Stimulated activated CD4-positive, alpha-beta T cell treated with anti-CD3 and anti-CD28 coated beads, Interleukin-15, amount 100 ng/mL, for 1 hour (primary cell): Measurements from ENCODE around the gene NADSYN1.

ENCODE experiments used
- DNase-seq, 2 donors: peaks; one replicate each; pipeline ENCODE4 v3.0.0-alpha.2; 2020; ENCODE audit warnings: low read depth in 1 of 2, low spot score in 1 of 2

NADSYN1 gene

GRCh38 chr11:71433648-71434450 is 19.2 kb upstream of the NADSYN1 start:
- DNase-seq = no peak

- DNase-seq = no peak
Measured at GRCh38 chr11:71434576-71435130, 18.4 kb upstream of the NADSYN1 start.

GRCh38 chr11:71435278-71435951 is 17.6 kb upstream of the NADSYN1 start:
- no peak for DNase-seq

- DNase-seq = no peak
Measured at GRCh38 chr11:71436861-71437260, 16.1 kb upstream of the NADSYN1 start.

- no peak for DNase-seq
Measured at GRCh38 chr11:71437399-71437798, 15.6 kb upstream of the NADSYN1 start.

GRCh38 chr11:71437879-71438278 is 15.1 kb upstream of the NADSYN1 start:
- DNase-seq = no peak

- no peak for DNase-seq
Measured at GRCh38 chr11:71438650-71439049, 14.4 kb upstream of the NADSYN1 start.

- no peak for DNase-seq
Measured at GRCh38 chr11:71440021-71440755, 12.8 kb upstream of the NADSYN1 start.

- DNase-seq = no peak
Measured at GRCh38 chr11:71441251-71441650, 11.8 kb upstream of the NADSYN1 start.

GRCh38 chr11:71442123-71442522 is 10.9 kb upstream of the NADSYN1 start:
- no peak for DNase-seq

- DNase-seq = no peak
Measured at GRCh38 chr11:71442880-71443279, 10.1 kb upstream of the NADSYN1 start.

GRCh38 chr11:71443736-71444445 is 9.1 kb upstream of the NADSYN1 start:
- DNase-seq = no peak

GRCh38 chr11:71444811-71445210 is 8.2 kb upstream of the NADSYN1 start:
- DNase-seq = no peak

GRCh38 chr11:71446150-71446549 is 6.9 kb upstream of the NADSYN1 start:
- DNase-seq = no peak

GRCh38 chr11:71446942-71447688 is 5.9 kb upstream of the NADSYN1 start:
- no peak for DNase-seq

GRCh38 chr11:71447791-71448256 is 5.2 kb upstream of the NADSYN1 start:
- peak in 1 of 2 donors; percentile 32 for DNase-seq

GRCh38 chr11:71448257-71449171 is 4.5 kb upstream of the NADSYN1 start, which contains the start of gene DHCR7:
Gene DHCR7 (minus strand): TSS chr11:71448393. CDS start chr11:71444952, 3,441 bp downstream.
- DNase-seq = peak; percentile 84 to 91

- no peak for DNase-seq
Measured at GRCh38 chr11:71449596-71449995, 3.4 kb upstream of the NADSYN1 start.

- DNase-seq = no peak
Measured at GRCh38 chr11:71450507-71450906, 2.5 kb upstream of the NADSYN1 start.
